Measurements from ENCODE around the gene NRL.

The NRL gene

GRCh38 chr14:24122416-24122815 lies 7.7 kb upstream of the NRL start:
- no peak overlapping the region for H3K27ac ChIP-seq
- POLR2A ChIA-PET (ENCODE audit: low non-redundant PET) = interaction anchor here (0.6 kb wide), 1 partner anchor 239 kb away, joined by 5 read pairs; no protein-coding TSS in a partner anchor
- no peak for DNase-seq (ENCODE audit: low spot score)
- CTCF ChIA-PET = no interaction called here
- no peak for TF ChIP-seq CTCF (conservative IDR thresholded peaks at IDR 0.05; ENCODE audit: low read depth)

- TF ChIP-seq CTCF (conservative IDR thresholded peaks at IDR 0.05; ENCODE audit: low read depth) = no peak
- H3K27ac ChIP-seq = no peak overlapping the region
- CTCF ChIA-PET = no interaction called here
- no peak for DNase-seq (ENCODE audit: low spot score)
- POLR2A ChIA-PET (ENCODE audit: low non-redundant PET) = no interaction called here
These were observed 6.5 kb upstream of the NRL start for GRCh38 chr14:24121210-24121609.

DNA sequence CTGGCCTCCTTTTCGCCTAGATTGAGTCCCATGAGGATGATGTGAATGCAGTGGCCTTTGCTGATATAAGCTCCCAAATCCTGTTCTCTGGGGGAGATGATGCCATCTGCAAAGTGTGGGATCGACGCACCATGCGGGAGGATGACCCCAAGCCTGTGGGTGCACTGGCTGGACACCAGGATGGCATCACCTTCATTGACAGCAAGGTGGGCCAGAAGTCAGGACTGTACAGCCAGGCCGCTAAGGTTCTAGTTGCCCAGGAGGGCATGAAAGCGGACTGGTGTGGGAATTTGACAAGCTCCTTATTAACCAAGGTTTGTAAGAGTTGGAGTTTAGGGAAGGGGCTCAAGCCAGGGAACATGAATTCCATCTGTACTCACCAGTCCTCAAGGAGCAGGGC lies 4.9 kb upstream of the NRL start:
- ChIA-PET POLR2A (ENCODE audit: low non-redundant PET) (no interaction called here), CTCF (no interaction called here)
- DNase-seq (ENCODE audit: low spot score) = no peak
- TF ChIP-seq CTCF (conservative IDR thresholded peaks at IDR 0.05; ENCODE audit: low read depth) = no peak
- no peak overlapping the region for H3K27ac ChIP-seq

GRCh38 chr14:24117179-24117578 lies 2.4 kb upstream of the NRL start:
- POLR2A ChIA-PET (ENCODE audit: low non-redundant PET) = interaction anchor here (0.9 kb wide), 1 partner anchor 18 kb away, joined by 3 read pairs; the partner anchor contains the start of gene PSME1
- no peak for TF ChIP-seq CTCF (conservative IDR thresholded peaks at IDR 0.05; ENCODE audit: low read depth)
- no peak for DNase-seq (ENCODE audit: low spot score)
- CTCF ChIA-PET = no interaction called here
- H3K27ac ChIP-seq = no peak overlapping the region

DNA sequence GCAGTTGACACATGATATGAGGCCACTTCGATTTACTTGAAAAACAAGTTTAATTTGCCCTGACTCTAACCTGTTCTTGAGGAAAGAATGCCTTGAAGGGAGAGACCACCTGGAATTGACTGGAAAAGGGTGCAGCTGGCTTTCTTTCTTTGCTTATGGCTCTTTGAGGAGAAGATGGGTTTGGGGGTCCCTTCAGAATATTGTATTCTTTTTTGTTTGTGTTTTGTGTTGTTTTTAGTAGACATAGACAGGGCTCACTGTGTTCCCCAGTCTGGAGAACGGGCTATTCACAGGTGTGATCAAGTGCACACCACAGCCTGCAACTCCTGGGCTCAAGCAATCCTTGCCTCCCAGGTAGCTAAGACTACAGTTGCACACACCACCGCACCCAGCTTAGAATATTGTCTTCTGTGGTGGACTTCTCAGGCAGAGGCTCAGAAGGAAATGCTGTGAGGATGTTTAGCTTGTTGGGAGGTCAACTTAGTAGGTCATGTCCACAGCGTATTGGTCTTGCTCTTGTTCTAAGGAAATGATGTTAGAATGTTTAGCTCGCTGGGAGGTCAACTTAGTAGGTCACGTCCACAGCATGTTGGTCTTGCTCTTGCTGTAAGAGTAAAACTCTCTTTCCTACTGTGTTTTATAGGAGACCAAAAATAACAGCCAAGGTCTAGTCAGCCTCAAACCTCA lies 1.5 kb upstream of the NRL start:
- POLR2A ChIA-PET (ENCODE audit: low non-redundant PET) = interaction anchor here (1.7 kb wide), 1 partner anchor 31 kb away, joined by 3 read pairs; the partner anchor contains the start of gene RNF31
- H3K27ac ChIP-seq = no peak overlapping the region
- no peak for DNase-seq (ENCODE audit: low spot score)
- CTCF ChIA-PET = interaction anchor here (0.5 kb wide), 1 partner anchor 148 kb away, joined by 3 read pairs; no protein-coding TSS in a partner anchor
- TF ChIP-seq CTCF (conservative IDR thresholded peaks at IDR 0.05; ENCODE audit: low read depth) = no peak

- ChIA-PET POLR2A (ENCODE audit: low non-redundant PET) (interaction anchor here (0.7 to 1.7 kb wide), 2 partner anchors 31 to 770 kb away, joined by 3 read pairs; partner anchors contain the start of gene RNF31), CTCF (interaction anchor here (0.5 kb wide), 1 partner anchor 149 kb away, joined by 3 read pairs; no protein-coding TSS in a partner anchor)
- H3K27ac ChIP-seq = peak overlapping the region; percentile 99
- TF ChIP-seq CTCF (conservative IDR thresholded peaks at IDR 0.05; ENCODE audit: low read depth) = no peak
- DNase-seq (ENCODE audit: low spot score) = no peak
These were observed 826 bp upstream of the NRL start for GRCh38 chr14:24115422-24116127.
